GM12873 (cell line): ENCODE results near the gene PPP5C.

ENCODE experiments used
- CTCF ChIP-seq: IDR thresholded peaks from 2 replicates; pipeline ENCODE4 v1.5.1; 2012; ENCODE audit warnings: low read depth, mild to moderate bottlenecking, moderate library complexity, low read length, control low read depth; ENCODE audit not compliant: insufficient read depth; ENCODE audit errors: missing control alignments

The PPP5C gene

GRCh38 chr19:46303691-46304397 is 43.0 kb upstream of the PPP5C start:
- TF ChIP-seq CTCF: no peak

- no peak for TF ChIP-seq CTCF
Observed at GRCh38 chr19:46306501-46306900, 40.4 kb upstream of the PPP5C start.

- TF ChIP-seq CTCF: no peak
Observed at GRCh38 chr19:46308510-46308909, 38.4 kb upstream of the PPP5C start.

DNA sequence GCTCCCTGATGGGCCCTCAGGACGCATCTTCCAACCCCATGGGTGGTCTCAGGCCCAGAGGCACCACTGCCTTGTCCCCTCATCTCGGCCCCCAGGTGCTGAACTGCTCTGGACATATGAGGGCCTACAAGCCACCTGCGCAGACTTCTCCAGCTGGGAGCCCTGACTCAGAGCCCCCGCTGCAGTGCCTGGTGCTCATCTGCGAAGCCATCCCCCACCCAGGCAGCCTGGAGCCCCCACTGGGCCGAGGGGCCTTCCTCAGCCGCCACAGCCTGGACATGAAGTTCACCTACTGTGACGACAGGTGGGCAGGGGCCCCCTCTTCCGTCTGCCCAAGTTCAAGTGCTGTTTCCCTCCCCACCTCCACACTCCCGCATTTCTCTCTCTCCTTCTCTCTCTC is 37.8 kb upstream of the PPP5C start:
- no peak for TF ChIP-seq CTCF

- no peak for TF ChIP-seq CTCF
Observed at GRCh38 chr19:46311444-46311843, 35.4 kb upstream of the PPP5C start.

DNA sequence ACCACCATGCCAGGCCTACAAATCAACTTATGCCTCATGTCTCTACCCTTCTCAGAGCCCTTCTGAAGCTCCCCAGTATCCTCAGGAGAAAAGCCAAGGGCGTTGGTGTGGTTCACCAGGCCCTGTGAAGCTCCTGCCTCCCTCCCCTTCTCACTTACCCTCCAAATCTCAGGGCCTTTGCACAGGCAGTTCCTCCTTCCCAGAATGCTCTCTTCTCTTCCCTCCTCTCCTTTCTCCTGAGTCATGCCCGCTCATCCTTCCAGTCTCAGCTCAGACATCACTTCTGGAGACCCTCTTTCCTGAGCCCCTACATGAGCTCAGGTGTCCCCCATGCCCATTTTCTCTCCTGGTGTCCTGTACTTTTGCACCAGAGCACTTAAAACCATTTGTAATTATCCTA is 29.5 kb upstream of the PPP5C start:
- no peak for TF ChIP-seq CTCF

DNA sequence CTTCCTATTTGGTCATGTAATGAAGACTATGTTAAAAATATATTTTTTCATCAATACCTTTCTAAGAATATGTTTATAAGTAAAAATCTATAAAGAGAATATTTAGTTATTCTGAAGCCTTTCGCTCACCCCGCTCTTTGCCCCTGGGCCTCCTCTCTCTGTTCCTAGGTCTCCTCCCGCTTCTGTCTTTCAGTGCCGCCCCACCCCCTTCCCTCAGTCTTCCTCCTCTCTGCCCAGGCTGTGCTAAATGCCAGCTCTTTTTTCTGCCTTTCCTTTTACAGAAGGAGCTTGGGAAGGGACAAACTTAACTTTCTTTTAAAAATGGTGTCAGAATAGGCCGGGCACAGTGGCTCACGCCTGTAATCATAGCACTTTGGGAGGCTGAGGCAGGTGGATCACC is 27.3 kb upstream of the PPP5C start:
- TF ChIP-seq CTCF: no peak

DNA sequence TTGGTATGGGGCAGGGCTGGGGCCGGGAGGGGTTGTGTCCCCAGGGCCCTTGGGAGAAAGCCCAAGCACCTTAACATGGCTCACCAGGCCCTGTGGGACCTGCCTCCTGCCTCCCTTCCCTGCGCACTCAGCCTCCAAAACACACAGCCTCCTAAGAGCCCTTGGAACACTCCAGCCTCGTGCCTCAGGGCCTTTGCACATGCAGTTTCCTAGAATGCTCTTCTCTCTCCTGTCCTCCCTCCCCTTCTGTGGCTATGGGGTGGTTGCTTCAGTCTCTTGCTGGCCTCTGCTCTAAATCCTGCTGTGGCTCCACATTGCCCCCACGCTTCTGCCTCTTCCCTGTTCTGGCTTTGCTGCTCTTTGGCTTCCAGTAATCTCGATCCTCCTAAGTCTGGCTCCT is 26.3 kb upstream of the PPP5C start:
- TF ChIP-seq CTCF: no peak
